Stimulated activated CD4-positive, alpha-beta T cell treated with anti-CD3 and anti-CD28 coated beads, Interleukin-1b, Interleukin-23, amount 100 ng/mL, for 24 hours (primary cell): ENCODE results near the gene PREX1.

Experiments used
- DNase-seq, 4 experiments: peaks; one replicate each; pipeline ENCODE4 v3.0.0-alpha.2; 2020; ENCODE audit warnings: low read depth in 4 of 4, low spot score in 1 of 4

PREX1 gene

DNA sequence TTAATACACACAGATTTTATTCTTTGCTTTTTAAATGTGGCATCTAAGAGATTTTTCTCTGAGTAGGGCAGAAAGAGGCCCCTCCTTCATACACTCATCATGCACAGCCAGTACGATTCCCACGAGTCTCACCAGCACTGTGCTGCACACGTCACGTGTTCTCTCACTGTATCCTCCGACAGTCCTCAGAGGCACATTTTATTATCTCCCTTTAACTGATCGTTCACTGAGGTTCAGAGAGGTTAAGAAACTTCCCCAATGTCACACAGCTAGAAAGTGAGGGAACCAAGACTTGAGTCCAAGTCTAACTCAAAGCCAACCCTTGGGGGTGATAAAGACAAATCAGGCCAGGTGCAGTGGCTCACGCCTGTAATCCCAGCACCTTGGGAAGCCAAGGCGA is 142.5 kb downstream of the PREX1 start:
- DNase-seq, result no peak

DNA sequence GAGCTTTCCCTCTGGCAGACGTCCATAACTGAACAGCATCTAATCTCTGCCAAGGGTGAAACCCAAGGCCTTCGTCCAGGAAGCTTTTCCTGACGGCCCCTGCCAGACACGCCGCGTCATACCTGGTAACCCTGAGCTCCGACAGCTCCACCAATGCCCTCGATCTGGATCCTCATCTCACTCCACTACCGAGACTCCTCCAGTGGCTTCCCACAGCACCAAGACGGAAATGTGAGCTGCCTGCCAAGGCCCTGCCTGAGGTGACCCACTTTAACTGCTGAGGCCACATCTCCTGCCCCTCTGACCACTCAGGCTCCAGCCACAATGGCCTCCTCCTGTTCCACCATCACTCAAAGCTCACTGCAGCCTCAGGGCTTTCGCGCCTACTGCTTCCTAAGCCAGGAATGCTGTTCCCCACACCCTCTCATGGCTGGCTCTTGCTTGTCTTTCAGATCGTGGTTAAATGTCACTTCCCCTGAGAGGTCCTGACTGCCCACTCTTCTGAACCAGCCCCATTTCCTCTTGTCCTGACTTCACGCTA is 143.2 kb downstream of the PREX1 start:
- no peak for DNase-seq

DNA sequence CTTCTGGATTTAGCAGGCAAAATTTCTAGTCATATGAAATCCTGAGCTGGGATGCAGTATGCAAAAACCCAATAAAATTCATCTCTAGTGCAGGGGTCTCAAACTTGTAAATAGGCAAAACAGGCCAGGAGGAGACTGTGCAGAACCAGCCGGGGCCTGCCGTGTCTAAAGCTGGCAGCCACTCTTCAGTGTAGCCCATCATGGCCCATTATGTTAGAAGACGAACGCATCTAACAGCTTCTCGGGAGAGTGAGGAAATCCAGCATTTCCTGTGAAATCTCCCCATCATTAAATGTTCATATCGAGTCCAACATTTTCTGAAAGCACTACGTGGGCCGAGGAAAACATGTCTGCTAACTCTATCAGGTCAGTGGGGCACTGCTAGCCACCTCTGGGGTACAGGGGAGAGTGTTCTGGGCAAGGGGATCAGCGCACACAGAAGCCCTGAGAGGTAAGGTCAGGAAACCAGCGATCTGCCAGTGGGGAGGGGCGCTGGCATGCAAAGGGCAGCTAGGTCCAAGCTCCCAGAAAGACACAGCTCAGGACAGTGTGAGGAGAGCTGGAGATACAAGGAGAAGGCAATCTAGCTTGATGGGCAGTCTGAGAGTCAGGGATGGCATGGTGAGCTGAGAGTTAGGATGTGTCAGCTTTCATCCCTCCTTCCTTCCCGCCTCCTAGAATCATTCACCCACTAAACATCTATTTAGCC is 144.2 kb downstream of the PREX1 start:
- DNase-seq, result no peak

DNA sequence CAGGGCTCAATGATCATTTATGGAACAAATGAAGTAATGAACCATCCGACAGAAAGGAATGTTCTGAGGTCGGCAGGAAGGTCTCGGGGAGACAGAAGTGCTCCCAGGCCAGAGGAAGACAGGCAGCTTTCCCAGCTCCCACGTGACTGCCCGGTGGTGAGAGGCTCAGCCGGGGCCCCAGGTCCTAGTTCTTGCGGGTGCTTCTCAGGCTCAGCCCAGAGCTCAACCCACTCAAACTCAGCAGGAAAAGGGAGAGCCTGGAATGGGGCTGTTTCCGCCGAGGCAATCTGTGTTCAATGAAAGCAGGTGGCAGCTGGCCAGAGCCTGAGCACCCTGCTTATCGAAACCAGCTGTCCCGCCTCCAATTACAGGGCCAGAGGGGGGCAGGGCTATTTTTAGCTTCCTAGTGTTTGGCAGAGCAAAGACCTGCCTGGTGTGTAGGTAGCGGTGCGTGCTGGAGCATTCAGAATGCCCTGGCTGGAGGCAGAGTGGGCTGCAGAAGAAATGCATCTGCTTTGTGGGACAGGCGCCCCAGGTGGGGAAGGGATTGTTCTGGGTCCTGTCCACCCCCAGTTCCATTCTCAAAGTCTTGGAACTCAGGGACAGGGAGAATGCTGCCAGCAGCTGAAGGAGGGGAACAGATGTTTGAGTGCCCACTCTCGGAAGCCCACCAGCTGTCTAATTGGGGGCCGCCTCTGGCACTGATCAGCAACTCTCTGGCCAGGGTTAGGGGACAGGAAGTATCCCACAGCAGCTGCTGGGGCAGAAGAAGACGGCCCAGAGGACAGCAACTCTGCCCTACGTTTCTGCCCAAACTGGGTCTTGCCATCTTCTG is 145.1 kb downstream of the PREX1 start:
- no peak for DNase-seq

DNA sequence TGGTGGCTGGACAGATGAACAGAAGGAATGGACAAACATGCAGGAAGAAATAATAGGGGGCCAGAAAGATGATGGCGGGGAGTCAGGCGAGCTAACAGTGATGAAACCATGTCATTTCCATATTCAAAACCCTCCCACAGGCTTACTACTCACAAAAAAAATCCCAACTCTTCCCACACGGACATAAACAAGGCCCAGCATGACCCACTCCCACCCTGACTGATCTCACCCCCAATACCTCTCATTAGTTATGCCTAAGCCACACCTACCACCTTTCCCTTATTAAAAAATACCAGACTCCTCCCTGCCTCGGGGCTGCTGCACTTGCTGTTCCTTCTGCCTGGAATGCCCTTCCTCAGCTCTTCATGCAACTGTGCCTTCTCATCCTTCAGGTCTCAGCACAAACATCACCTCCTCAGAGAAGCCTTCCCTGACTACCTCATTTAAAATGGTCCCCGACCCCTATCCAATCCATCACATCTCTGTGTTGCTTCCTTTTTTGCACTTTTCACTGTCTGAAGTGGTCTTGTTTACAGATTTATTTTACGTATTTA is 145.8 kb downstream of the PREX1 start:
- DNase-seq, result no peak

DNA sequence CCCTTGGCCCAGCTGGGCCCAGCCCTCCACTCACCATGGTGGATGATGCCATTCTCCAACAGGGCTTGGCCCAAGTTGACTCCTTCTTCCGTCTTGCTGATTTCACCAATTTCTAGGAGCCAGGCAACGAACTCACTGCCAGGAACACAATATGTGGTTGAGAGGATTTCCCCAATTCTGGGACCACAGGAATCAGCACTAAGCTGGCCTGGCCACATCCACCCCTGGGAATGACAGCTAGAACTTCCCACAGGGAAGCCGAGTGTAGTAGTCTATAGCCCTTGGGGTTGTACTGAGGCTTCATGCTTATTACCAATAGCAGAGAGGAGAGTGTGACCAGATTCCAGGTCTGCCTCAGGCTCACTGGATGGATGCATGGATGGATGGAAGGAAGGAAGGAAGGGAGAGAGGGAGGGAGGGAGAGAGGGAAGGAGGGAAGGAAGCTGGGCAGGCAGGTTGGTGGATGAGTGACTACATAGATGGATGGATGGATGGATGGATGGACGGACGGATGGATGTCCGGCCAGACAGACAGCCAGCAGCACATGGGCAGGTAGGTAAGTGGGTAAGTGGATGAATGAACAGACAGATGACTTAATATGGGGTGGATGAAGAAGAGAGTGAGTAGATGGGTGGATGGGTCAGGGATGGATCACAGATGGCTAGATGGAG is 146.5 kb downstream of the PREX1 start:
- no peak for DNase-seq

DNA sequence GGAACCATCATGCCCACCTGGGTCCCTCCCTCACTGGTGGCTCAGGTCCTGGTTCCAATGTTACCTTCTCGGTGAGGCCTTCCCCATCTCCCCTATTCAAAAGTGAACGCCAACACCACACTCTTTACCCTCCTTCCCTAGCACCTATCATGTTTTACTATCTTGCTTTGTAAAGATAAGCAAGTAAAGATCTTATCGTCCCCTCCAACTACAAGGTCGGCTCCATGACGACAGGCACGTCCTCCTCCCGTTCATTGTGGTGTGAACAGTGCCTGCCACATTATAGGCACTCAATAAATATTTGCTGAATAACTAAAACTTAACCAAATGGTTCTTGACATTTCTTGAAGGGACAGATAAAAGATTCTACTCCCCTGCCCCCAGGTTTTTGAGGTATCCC is 147.1 kb downstream of the PREX1 start:
- no peak for DNase-seq

DNA sequence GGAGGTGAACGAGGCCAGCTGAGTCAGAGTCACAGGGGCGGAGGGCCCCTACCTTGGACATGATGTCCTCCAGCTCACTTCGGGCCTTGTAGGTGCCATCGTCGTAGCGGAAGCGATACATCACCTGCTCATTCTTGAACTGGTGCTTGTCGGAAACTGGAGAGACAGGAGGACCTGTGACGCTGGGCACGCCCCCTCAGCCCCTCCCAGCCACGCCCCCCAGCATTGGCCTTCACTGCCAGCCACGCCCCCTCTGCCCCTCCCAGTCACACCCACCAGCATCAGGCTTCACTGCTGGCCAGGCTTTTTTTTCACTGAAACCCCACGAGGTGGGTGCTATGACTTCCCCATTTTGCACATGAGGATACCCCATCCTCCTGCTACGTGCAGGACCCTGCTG is 148.2 kb downstream of the PREX1 start:
- no peak for DNase-seq

DNA sequence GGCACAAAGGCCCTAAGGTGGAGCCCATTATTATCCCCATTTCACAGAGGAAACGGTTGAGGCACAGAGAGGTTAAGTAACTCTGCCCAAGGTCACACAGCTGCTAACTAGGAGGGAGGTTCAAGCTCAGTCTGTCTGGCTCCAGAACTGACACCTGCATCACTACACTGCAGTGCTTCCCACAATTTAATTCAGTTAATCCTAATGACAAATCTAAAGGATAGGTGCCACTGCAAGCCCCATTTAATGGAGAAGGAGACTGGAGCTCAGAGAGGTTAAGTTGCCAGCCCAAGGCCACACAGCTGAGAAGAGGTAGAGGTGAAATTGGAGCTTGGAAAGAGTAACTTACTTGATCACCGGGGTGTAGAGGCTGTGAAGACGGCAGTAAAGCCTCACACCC is 148.8 kb downstream of the PREX1 start:
- no peak for DNase-seq

DNA sequence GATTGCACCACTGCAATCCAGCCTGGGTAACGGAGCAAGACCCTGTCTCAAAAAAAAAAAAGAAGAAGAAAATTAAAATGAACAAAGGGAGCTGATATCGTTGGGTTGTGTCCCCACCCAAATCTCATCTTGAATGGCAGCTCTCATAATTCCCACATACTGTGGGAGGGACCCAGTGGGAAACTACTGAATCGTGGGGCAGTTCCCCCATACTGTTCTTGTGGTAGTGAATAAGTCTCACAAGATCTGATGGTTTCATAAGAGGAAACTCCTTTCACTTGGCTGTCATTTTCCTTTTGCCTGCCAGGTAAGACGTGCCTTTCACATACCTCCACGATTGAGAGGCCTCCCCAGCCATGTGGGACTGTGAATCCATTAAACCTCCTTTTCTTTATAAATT is 149.4 kb downstream of the PREX1 start:
- no peak for DNase-seq

DNA sequence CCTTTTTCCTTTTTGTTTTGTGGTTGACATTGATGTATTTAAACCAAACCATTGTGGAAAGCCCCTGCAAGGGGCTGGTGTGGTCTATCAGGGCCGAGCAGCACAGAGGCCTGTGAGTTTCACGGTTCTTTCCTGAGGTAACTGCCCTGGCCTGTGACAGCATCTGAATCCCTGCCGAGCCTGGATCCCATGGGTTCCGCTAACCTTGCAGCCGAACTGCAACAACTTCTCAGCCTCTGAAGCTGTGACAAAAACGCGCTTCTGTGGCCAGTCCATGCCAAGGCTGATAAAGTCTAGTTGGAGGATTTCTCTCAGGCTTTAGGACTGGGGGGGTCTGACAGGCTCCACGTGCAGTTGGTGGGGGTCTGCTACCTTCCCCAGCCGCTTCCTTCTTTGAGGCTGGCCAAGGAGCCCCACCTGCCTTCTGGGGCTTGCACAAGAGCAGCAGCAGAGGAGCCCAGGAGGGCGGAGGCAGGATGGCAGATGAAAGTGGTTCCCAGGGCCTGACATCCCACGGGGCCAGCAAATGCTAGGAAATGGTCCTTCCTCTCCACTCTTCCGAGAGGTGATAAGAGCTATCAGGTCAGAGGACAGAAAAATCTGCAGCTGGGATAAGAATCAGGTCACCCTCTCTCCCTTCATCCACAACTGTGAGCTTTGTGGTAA is 150.9 kb downstream of the PREX1 start:
- no peak for DNase-seq

DNA sequence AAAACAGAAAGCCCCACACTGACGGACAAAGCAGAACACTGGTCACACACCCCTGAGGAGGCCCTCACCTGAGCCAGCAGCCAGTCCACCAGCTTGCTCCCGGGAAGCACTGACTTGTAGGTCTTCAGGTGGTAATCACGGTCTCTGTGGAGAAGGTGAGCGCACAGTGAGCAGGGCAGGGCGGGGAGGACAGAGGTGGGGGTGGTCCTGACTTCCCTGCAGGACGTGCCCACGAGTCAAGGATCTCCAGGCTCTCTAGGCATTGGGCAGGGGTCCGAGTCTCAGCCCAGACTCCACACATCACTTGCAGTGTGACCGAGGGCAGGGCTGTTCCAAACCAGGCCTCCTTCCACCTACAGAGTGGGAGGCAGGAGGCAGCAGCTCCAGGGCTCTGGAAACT is 151.7 kb downstream of the PREX1 start:
- no peak for DNase-seq

DNA sequence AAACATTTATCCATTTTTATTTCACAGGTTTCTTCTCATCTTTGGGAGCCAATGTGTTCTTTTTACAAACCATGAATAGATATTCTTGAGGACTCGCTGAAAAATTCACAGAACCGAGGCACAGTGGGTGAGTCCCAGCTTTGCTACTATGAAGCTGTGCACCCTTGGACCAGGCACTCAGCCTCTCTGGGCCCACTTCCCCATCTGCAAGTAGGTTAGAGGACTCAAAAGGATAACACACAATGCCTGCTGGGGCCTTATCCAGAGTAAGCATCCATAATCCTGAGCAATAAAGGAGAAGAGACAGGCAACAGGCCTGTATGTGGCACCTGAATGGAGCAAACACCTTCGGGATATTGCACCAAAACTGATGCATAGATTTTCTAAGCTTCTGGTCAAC is 153.3 kb downstream of the PREX1 start:
- DNase-seq, result no peak

DNA sequence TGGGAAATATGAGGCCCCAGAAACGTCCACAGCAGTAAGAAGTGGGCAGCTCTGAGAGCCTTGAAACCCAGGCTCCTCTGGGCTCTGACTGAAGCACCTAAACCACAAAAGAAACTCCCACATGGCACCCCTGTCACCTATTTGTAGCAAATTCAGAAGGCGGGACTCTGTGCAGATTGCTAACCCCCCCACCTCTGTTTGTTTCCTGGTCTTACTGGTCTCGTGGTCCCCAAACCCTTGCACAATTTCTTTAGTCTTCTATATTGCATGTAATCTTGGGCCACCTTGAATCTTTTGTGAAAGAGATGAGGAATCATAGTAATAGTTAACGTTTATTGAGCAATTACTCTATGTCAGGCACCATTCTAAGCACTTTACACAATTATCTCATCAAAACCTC is 154.3 kb downstream of the PREX1 start:
- DNase-seq, result no peak

DNA sequence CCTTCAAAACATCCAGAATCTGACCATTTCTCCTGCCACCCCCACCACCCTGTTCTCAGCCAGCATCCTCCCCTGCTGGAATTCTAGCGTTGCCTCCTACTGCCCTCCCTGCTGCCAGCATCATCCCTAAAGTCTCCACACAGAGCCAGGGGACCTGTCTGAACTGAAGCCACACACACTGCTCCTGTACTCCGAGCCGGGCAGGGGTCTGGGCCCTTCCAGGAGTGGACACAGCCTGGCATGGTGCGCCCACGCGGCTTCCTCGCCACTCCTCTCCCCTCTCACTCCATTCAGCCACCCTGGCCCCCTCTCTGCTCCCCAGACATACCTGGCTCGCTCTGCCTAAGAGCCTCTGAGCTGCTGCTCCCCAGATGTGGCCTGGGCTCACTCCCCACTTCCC is 155.5 kb downstream of the PREX1 start:
- DNase-seq, result no peak

DNA sequence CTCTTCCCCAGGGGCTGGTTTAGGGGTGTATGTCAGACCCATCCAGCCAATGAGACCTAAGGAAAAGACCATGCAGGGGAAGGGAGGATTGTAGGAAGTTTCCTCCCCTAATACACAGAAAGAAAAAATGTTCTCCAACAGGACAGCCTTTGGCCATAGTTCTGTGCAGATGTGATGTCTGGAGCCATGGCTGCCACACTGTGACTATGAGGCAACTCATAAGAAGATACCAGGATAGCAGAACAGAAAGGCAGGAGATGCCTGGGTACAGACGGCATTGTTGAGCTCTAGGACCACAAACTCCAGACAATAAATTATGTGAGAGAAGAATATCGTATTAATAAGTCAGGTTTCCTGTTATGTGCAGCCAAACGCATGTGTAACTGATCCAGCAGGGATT is 156.7 kb downstream of the PREX1 start:
- DNase-seq, result no peak

DNA sequence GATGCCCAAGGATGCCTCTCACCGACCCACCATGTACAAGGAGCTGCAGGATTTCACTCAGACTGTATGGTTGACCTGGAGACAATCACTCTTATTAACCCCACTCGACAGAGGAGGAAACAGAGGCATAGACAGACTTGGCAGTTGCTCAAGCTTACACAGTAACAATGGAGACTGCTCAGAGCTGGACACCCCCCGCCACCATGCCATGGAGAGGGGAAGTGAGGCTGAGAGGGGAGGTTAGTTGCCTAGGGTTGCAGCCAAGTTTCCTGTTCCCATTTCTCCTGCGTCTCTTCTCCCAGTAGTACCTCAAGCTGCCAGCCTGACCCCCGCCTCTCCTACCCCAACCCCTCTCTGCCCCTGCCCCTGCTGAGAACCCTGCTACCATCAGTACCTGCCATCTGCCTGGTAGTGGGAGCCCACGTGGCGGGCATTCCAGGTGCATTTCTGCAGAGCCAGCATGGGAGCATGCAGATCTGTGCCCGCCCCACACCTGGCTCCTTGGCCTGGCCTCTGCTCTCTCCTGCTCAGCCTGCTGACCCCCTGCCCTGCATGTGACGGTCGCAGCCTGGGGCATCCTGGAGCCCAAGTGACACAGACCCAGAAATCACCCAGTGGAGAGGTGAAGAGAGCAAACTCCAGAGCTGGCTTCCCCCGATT is 157.7 kb downstream of the PREX1 start:
- no peak for DNase-seq

DNA sequence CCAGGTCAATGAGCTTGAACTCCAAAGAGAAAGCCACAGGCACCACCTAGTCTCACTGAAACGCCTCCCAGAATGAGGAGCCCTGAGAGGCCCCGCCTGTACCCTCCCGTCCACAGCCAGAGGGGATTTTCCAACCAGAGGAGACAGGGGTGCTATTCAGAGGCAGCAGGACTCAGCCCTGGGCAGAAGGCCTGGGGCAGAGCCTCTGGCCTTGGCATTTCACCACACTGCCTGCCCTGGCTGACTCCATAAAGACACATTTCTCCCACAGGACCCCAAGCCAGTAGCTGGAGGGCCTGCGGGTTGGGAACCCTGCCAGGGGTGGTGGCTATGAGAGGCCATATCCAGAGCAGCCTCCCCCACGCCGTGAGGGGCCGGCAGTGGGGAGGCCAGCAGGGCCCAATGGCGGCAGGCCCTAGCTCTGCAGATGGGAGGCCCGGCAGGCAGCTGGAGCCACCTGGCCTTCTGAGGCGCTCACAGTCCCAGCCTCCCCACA is 159.3 kb downstream of the PREX1 start:
- no peak for DNase-seq

DNA sequence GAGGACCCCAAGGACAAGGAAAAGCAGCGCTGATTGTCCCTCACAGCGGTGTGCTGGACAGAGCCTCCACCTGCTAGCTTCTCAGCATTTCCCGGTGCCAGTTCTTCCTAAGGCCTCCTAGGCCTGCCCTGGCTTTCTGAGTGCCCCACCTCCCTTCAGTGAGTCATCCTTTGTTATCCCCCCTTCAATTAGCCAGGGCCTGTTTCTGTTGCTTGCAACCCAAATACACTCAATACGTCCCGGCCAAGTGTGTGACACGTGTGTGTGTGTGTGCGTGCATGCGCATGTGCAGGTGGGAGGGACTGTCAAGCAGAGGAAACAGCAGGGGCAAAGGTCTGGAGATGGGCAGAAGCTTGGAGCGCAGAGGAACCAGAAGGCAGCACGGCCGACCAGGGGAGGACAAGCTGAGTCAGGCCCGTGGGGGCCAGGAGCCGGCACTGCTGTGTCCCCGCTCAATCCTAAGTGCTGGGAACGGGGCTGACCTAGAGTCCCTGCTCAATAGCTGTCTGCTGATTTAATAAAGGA is 159.8 kb downstream of the PREX1 start:
- no peak for DNase-seq

DNA sequence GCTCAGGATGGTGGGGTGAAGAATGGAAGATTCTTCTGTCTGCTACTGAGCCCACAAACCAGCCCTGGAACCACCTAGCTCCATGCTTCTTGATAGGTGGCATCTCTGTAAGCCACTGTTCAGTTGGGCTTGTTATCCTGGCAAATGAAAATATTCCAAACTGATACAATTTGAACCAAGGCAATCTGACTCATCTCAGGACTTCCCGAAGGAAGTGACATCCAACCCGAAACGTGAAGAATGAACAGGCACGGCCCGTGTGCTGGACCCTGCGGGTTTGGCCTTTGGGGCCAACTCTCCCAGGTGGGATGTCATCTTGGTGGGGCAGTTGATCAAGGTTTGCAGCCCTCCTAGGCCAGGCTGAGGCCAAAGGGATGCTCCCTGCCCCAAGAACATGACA is 160.3 kb downstream of the PREX1 start:
- DNase-seq, result no peak
